Thyroid gland (tissue), 4 donors: ENCODE data around the gene PPBP.

Source experiments
- POLR2A ChIP-seq, 2 donors: fragments of 450-650 bp; IDR thresholded peaks; one replicate each; pipeline ENCODE4 v1.6.1; 2017; ENCODE audit warnings: antibody characterized with exemption in 2 of 2, mild to moderate bottlenecking in 2 of 2, moderate library complexity in 1 of 2
- TF ChIP-seq, protein P1 (sequence below), 6 experiments: fragments of 200-600 bp in 3 of 6; fragments of 450-650 bp in 3 of 6; sonication (generic) in 3 of 6; IDR thresholded peaks; one replicate each; pipeline ENCODE4 v1.5.1; 2016 to 2019; ENCODE audit warnings: antibody characterized with exemption in 6 of 6, mild to moderate bottlenecking in 2 of 6, inconsistent platforms in 1 of 6, moderate library complexity in 1 of 6

DNA sequence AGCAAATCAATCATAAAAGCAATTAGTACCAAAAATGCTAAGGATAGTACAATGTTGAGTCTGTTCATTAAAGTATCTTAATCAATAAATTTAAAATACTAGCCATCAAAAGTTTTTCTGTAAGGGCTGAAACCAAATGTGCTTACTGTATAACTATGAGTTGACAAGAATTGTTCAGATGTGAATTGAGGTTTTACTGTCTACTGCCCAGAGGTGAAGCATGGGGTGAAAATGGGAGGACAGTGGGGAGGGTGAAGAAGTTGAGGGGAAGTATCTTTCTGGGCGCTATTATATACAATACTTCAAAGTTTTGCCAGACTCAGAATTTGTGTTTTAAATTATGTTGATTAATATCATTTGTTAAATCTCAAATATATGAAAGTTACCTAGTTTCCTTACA is 4.1 kb upstream of the PPBP start:
- TF ChIP-seq POLR2A (IDR thresholded peaks at IDR 0.05) = no peak
- TF ChIP-seq, protein P1, sequence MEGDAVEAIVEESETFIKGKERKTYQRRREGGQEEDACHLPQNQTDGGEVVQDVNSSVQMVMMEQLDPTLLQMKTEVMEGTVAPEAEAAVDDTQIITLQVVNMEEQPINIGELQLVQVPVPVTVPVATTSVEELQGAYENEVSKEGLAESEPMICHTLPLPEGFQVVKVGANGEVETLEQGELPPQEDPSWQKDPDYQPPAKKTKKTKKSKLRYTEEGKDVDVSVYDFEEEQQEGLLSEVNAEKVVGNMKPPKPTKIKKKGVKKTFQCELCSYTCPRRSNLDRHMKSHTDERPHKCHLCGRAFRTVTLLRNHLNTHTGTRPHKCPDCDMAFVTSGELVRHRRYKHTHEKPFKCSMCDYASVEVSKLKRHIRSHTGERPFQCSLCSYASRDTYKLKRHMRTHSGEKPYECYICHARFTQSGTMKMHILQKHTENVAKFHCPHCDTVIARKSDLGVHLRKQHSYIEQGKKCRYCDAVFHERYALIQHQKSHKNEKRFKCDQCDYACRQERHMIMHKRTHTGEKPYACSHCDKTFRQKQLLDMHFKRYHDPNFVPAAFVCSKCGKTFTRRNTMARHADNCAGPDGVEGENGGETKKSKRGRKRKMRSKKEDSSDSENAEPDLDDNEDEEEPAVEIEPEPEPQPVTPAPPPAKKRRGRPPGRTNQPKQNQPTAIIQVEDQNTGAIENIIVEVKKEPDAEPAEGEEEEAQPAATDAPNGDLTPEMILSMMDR (IDR thresholded peaks at IDR 0.05) = no peak
